Measurements from ENCODE around the gene STXBP2.

DNA sequence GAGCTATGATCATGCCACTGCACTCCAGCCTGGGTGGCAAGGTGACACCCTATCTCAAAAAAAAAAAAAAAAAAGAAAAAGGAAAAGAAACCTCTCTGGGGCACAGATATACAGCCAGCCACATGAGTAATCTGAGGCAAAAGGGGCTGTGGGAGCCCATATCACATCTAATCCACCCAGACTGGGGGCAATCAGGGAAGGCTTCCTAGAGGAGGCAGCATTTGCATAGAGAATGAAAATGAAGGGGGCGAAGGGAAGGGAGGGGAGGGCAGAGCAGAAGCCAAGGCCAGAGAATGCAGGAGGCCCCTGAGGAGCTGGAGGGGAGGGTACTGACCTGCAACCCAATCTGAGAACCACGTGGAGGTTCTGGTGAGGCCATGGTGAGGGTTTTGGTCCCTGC lies 13.2 kb downstream of the STXBP2 start:
- no peak for TF ChIP-seq EZH2 (IDR thresholded peaks at IDR 0.05; ENCODE audit: low read length, unreplicated experiment)
- no peak for TF ChIP-seq EZH2phosphoT487 (IDR thresholded peaks at IDR 0.05; ENCODE audit: borderline replicate concordance, low read length)
- TF ChIP-seq, protein P1, sequence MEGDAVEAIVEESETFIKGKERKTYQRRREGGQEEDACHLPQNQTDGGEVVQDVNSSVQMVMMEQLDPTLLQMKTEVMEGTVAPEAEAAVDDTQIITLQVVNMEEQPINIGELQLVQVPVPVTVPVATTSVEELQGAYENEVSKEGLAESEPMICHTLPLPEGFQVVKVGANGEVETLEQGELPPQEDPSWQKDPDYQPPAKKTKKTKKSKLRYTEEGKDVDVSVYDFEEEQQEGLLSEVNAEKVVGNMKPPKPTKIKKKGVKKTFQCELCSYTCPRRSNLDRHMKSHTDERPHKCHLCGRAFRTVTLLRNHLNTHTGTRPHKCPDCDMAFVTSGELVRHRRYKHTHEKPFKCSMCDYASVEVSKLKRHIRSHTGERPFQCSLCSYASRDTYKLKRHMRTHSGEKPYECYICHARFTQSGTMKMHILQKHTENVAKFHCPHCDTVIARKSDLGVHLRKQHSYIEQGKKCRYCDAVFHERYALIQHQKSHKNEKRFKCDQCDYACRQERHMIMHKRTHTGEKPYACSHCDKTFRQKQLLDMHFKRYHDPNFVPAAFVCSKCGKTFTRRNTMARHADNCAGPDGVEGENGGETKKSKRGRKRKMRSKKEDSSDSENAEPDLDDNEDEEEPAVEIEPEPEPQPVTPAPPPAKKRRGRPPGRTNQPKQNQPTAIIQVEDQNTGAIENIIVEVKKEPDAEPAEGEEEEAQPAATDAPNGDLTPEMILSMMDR (conservative IDR thresholded peaks at IDR 0.05; ENCODE audit: low read depth, low read length), result no peak

Measured in PC-3 (cell line).